GM18951 (cell line): Measurements from ENCODE around the gene HSPB9.
"Not testable (repeated sequence)": the region's sequence is repeated elsewhere in the genome, so short reads cannot be mapped to it uniquely, and the experiment has no call there.

Source experiments
- POLR2A ChIP-seq: IDR thresholded peaks from 4 replicates; pipeline ENCODE4 v1.6.1; 2011; ENCODE audit warnings: mild to moderate bottlenecking; ENCODE audit not compliant: insufficient read length, insufficient read depth; ENCODE audit errors: extremely low read depth
- in situ Hi-C: fragments of 300-500 bp; cut with MboI; formaldehyde crosslinking; loops from one replicate; pipeline ENCODE4 v1.12.0; 2022; ENCODE audit warnings: low sequenced_read_pairs, mixed read lengths, inconsistent platforms; ENCODE audit not compliant: unreplicated experiment

HSPB9 gene

DNA sequence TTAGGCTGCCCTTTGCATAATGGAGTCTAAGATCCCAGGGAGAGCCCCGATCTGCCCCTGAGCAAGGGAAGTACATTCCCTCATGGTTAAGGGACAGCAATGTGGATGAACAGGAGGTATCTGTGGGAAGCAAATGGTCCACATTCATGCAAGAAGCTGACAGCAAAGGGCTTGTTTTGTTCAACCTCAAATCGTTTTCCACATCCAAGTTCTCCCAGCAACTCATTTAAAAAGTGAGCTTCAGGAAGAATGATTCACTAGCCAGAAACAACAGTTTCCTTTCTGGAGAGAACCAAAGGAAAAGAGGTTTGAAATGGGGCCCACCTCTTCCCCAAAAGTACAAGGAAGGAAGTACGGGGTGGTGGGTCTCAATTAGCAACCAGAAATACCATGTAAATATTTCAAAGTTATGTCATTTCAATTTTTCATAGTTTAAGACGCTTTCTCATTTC lies 9.4 kb downstream of the HSPB9 start:
- in situ Hi-C loops = no loop called here
- TF ChIP-seq POLR2A = no peak

- in situ Hi-C loops = no loop called here
- TF ChIP-seq POLR2A = no peak
Measured at GRCh38 chr17:42132941-42133340, 10.3 kb downstream of the HSPB9 start.

- no peak for TF ChIP-seq POLR2A
- in situ Hi-C loops = no loop called here
Measured at GRCh38 chr17:42133461-42134041, 10.9 kb downstream of the HSPB9 start.

DNA sequence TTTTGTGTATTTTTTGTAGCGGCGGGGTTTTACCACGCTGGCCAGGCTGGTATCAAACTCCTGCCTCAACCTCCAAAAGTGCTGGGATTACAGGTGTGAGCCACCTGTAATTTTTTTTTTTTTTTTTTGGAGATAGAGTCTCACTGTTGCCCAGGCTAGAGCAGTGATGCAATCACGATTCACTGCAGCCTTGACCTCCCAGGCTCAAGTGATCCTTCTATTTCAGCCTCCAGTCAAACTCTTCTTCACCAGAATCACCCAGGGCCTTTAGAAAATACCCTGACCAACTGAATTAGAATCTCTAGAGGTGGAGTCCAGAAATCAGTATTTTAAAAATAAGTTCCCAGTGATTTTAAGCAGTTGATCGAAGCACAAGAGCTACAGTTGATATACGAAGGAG lies 12.5 kb downstream of the HSPB9 start:
- no peak for TF ChIP-seq POLR2A
- in situ Hi-C loops = no loop called here

- in situ Hi-C loops = no loop called here
- no peak for TF ChIP-seq POLR2A
Measured at GRCh38 chr17:42135664-42136653, 13.4 kb downstream of the HSPB9 start.

GRCh38 chr17:42136654-42137051 lies 14.0 kb downstream of the HSPB9 start:
- in situ Hi-C loops = no loop called here
- TF ChIP-seq POLR2A = no peak

- in situ Hi-C loops = no loop called here
- TF ChIP-seq POLR2A = no peak
Measured at GRCh38 chr17:42138749-42139492, 16.3 kb downstream of the HSPB9 start.

- in situ Hi-C loops = not testable (repeated sequence)
Measured at GRCh38 chr17:42140690-42141089, 18.1 kb downstream of the HSPB9 start.

- in situ Hi-C loops = no loop called here
Measured at GRCh38 chr17:42141382-42141781, 18.8 kb downstream of the HSPB9 start.

DNA sequence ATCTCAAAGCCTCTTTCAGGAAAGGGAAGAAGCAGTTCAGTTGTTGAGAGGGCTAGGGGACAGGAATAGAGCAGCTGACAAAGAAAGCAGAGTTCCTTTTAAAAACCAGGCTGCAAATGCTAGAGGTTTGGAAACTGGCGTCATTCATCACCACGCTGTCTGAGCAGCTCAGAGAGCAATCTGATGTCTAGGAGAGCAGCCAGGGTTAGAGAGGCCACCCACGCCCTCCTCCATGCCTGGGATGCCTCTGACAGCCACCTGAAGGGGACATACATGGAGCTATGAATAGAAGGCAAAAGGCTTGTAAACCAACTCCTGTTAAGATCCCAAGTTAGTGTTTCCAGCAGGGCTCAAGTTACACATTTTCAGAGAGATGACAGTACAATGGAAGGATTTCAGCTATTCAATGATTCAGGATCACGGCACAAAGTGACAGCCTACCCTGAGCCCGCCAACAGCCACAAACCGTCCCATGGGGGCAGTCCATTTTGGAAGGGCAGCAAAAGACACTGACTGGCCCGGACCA lies 19.8 kb downstream of the HSPB9 start:
- in situ Hi-C loops = no loop called here
- no peak for TF ChIP-seq POLR2A

More at GRCh38 chr17:42141382-42141781, 18.8 kb downstream of the HSPB9 start:
- no peak for TF ChIP-seq POLR2A

DNA sequence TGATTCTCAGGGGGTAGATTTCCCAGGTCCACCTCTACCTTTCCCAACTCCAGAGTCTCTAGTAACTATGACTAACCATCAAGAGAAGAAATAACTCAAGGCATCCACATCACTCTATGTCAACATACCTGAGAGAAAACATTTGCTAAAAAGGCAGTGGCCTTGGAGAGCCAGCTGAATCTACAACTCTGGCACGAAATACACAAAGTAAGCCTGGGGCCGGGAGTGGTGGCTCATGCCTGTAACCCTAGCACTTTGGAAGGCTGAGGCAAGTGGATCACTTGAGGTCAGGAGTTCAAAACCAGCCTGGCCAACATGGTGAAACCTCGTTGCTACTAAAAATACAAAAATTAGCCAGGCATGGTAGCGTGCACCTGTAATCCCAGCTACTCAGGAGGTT lies 20.5 kb downstream of the HSPB9 start:
- in situ Hi-C loops = not testable (repeated sequence)

GRCh38 chr17:42146911-42147607 lies 24.5 kb downstream of the HSPB9 start:
- TF ChIP-seq POLR2A = no peak
- in situ Hi-C loops = no loop called here
